Kidney epithelial cell (primary cell): ENCODE data around the gene HLCS. TPM values are rescaled to one million over a fixed set of nuclear protein-coding genes. Genes with fewer than 3 reads are reported as not detected.

Experiments
- DNase-seq: peaks from one replicate; pipeline ENCODE4 v3.0.0-alpha.2; 2010; ENCODE audit warnings: low read depth
- H3K27me3 ChIP-seq: 2 replicates; pipeline ENCODE4 v1.6.0; 2011; ENCODE audit warnings: low read length; ENCODE audit not compliant: control insufficient read depth, insufficient read depth
- H3K36me3 ChIP-seq: 2 replicates; pipeline ENCODE4 v1.5.1; 2011; ENCODE audit warnings: low read length; ENCODE audit not compliant: control insufficient read depth, insufficient read depth
- H3K4me3 ChIP-seq: 2 replicates; pipeline ENCODE4 v1.5.1; 2011; ENCODE audit warnings: low read depth, mild to moderate bottlenecking, control low read depth, low read length
- CTCF ChIP-seq: IDR thresholded peaks from 2 replicates; pipeline ENCODE4 v1.5.1; 2011; ENCODE audit warnings: mild to moderate bottlenecking, moderate library complexity, low read length, control low read depth, inconsistent platforms; ENCODE audit not compliant: insufficient read depth, poor library complexity, severe bottlenecking
- total RNA-seq: library from RNA; depleted of rRNA; stranded (reverse); fragments of >200 nt; gene quantifications from 2 replicates; pipeline ENCODE4 v1.2.3, GENCODE V29; 2015

HLCS gene
- total RNA-seq, 1 donor from 2014 or later: 26.7 TPM

- TF ChIP-seq CTCF: peak; percentile 32
- H3K36me3 ChIP-seq: no peaks in the 10 kb centered on the region
- no peak overlapping the region for H3K4me3 ChIP-seq
- DNase-seq: no peak
- H3K27me3 ChIP-seq: peaks cover 96% of the 10 kb centered on the region
These were observed 260.6 kb downstream of the HLCS start for GRCh38 chr21:36705679-36706481.

GRCh38 chr21:36704958-36705678 lies 261.4 kb downstream of the HLCS start:
- no peak for TF ChIP-seq CTCF
- DNase-seq: no peak
- Histone ChIP-seq H3K4me3 (peak overlapping the region; percentile 26), H3K27me3 (peaks cover 97% of the 10 kb centered on the region), H3K36me3 (no peaks in the 10 kb centered on the region)

GRCh38 chr21:36704281-36704957 lies 262.1 kb downstream of the HLCS start:
- Histone ChIP-seq H3K4me3 (peak overlapping the region; percentile 26), H3K27me3 (peaks cover 97% of the 10 kb centered on the region), H3K36me3 (no peaks in the 10 kb centered on the region)
- TF ChIP-seq CTCF: no peak
- no peak for DNase-seq

GRCh38 chr21:36703626-36704280 lies 262.7 kb downstream of the HLCS start:
- peaks cover 96% of the 10 kb centered on the region for H3K27me3 ChIP-seq
- no peak for DNase-seq
- peak overlapping the region; percentile 1 for H3K4me3 ChIP-seq
- H3K36me3 ChIP-seq: no peaks in the 10 kb centered on the region
- TF ChIP-seq CTCF: no peak

- no peak for TF ChIP-seq CTCF
- Histone ChIP-seq H3K4me3 (no peak overlapping the region), H3K27me3 (peaks cover 96% of the 10 kb centered on the region), H3K36me3 (no peaks in the 10 kb centered on the region)
- DNase-seq: no peak
These were observed 263.3 kb downstream of the HLCS start for GRCh38 chr21:36703123-36703522.
